GM12878 (cell line): ENCODE data around the gene ZNF610. TPM values are rescaled to one million over a fixed set of nuclear protein-coding genes. Genes with fewer than 3 reads are reported as not detected.
A peak's percentile ranks its signal among the peaks of the same experiment; 100 is the strongest.

Source experiments
- ATAC-seq: fragments of 200-7000 bp; cut with Tn5 transposase; 3 replicates; pipeline ENCODE4 v1.9.1; 2020; ENCODE audit warnings: mild to moderate bottlenecking, moderate library complexity
- BruUV-seq: library from RNA; stranded (reverse); fragments of 400-500 nt; replicated peaks from 2 replicates; lab custom pipeline; 2021; lab: Mats Ljungman, UMichigan
- CTCF ChIA-PET: fragments of 300-600 bp; sonication (Branson Sonifier 250); formaldehyde crosslinking; extraction: SDS; loops from one replicate; lab custom pipeline; 2021; ENCODE audit warnings: inconsistent platforms; lab: Yijun Ruan, JAX
- POLR2A ChIA-PET: fragments of 350-600 bp; formaldehyde crosslinking; extraction: SDS; loops from one replicate; lab custom pipeline; 2021; ENCODE audit warnings: inconsistent platforms; lab: Charles Lee
- RAD21 ChIA-PET: fragments of 300-600 bp; sonication (Branson Sonifier 250); formaldehyde crosslinking; loops from one replicate; lab custom pipeline; 2023; ENCODE audit warnings: antibody characterized with exemption; ENCODE audit not compliant: unreplicated experiment; lab: Charles Lee
- SMC1A ChIA-PET: fragments of 300-600 bp; sonication (Branson Sonifier 250); formaldehyde crosslinking; loops from one replicate; lab custom pipeline; 2023; ENCODE audit not compliant: unreplicated experiment, uncharacterized antibody; lab: Charles Lee
- DNase-seq: peaks from one replicate; pipeline ENCODE4 v3.0.0-alpha.2; 2011; ENCODE audit warnings: low read depth, low spot score
- FAIRE-seq: peaks from 3 replicates; lab custom pipeline; 2011; peaks lifted over from hg19 to GRCh38; lab: Jason Lieb, UNC
- H2AFZ ChIP-seq: 2 replicates; pipeline ENCODE4 v1.6.0; 2011; ENCODE audit warnings: low read depth, low read length, control low read depth; ENCODE audit not compliant: control insufficient read depth
- H3K27ac ChIP-seq: 2 replicates; pipeline ENCODE4 v1.5.1; 2011; ENCODE audit warnings: control low read depth; ENCODE audit not compliant: control insufficient read depth, insufficient read depth
- H3K27me3 ChIP-seq, 2 experiments: replicated peaks in 1 of 2; 2 replicates each; pipeline versions ENCODE4 v1.6.0 to v1.6.1; 2011; ENCODE audit warnings: low read length in 1 of 2; ENCODE audit not compliant: control insufficient read depth in 2 of 2, insufficient read depth in 2 of 2
- H3K36me3 ChIP-seq, 2 experiments: 2 replicates each; pipeline ENCODE4 v1.5.1; 2011; ENCODE audit warnings: low read length in 1 of 2; ENCODE audit not compliant: control insufficient read depth in 2 of 2, insufficient read depth in 2 of 2
- H3K4me1 ChIP-seq: 2 replicates; pipeline ENCODE4 v1.6.1; 2011; ENCODE audit warnings: mild to moderate bottlenecking, low read length, moderate library complexity, mixed read lengths; ENCODE audit not compliant: control insufficient read depth, insufficient read depth
- H3K4me2 ChIP-seq: 2 replicates; pipeline ENCODE4 v1.6.0; 2011; ENCODE audit warnings: control low read depth; ENCODE audit not compliant: control insufficient read depth, insufficient read depth
- H3K4me3 ChIP-seq: fragments of 200-600 bp; sonication (generic); 2 replicates; pipeline ENCODE4 v1.5.1; 2016
- H3K79me2 ChIP-seq: 2 replicates; pipeline ENCODE4 v1.6.0; 2011; ENCODE audit warnings: low read length; ENCODE audit not compliant: control insufficient read depth, insufficient read depth
- H3K9ac ChIP-seq: 2 replicates; pipeline ENCODE4 v1.8.0; 2011; ENCODE audit warnings: low read length, control low read depth, mixed read lengths; ENCODE audit not compliant: control insufficient read depth, insufficient read depth
- H3K9me3 ChIP-seq: replicated peaks from 3 replicates; pipeline ENCODE4 v1.5.1; 2011; ENCODE audit warnings: mild to moderate bottlenecking, low read length; ENCODE audit not compliant: control insufficient read depth, insufficient read depth
- H4K20me1 ChIP-seq: 2 replicates; pipeline ENCODE4 v1.6.0; 2011; ENCODE audit not compliant: control insufficient read depth, insufficient read depth
- CBX5 ChIP-seq: sonication (generic); IDR thresholded peaks from 2 replicates; pipeline ENCODE4 v1.6.1; 2016; ENCODE audit warnings: low read depth, moderate library complexity, mild to moderate bottlenecking, inconsistent platforms
- CHD2 ChIP-seq: IDR thresholded peaks from 2 replicates; pipeline ENCODE4 v1.6.1; 2011; ENCODE audit warnings: low read depth, low read length, improper control_type of control experiment, borderline replicate concordance
- IKZF1 ChIP-seq: fragments of 450-650 bp; conservative IDR thresholded peaks from 2 replicates; pipeline ENCODE4 v1.6.1; 2017; ENCODE audit warnings: antibody characterized with exemption, mild to moderate bottlenecking
- MLLT1 ChIP-seq: fragments of 450-650 bp; IDR thresholded peaks from 2 replicates; pipeline ENCODE4 v1.6.1; 2016; ENCODE audit warnings: mild to moderate bottlenecking
- NRF1 ChIP-seq: conservative IDR thresholded peaks from 2 replicates; pipeline ENCODE4 v1.6.1; 2011; ENCODE audit warnings: mild to moderate bottlenecking, low read depth, low read length, improper control_type of control experiment
- ZNF687 ChIP-seq: fragments of 450-650 bp; IDR thresholded peaks from 2 replicates; pipeline ENCODE4 v1.6.1; 2017; ENCODE audit warnings: mild to moderate bottlenecking, moderate library complexity
- WGBS: methylation state at CpG from one replicate; pipeline ENCODE4 v1.1.6; 2016; ENCODE audit warnings: low lambda C conversion rate; ENCODE audit not compliant: insufficient replicate concordance, insufficient coverage; ENCODE audit errors: missing lambda C conversion rate; 5-methylcytosine and 5-hydroxymethylcytosine counted together
- in situ Hi-C: fragments of 300-500 bp; cut with MboI; formaldehyde crosslinking; loops from 9 replicates; pipeline ENCODE4 v1.14.3; 2018; ENCODE audit warnings: mixed read lengths
- intact Hi-C: fragments of 100-400 bp; cut with micrococcal nuclease; formaldehyde crosslinking; loops from one replicate; pipeline ENCODE4 v1.14.2; 2022; ENCODE audit not compliant: unreplicated experiment
- polyA plus RNA-seq, 11 experiments: library from polyadenylated mRNA; depleted of rRNA in 4 of 11; unstranded in 6 of 11; stranded (reverse) in 5 of 11; fragments of >200 nt; fragmentation: Nextera tagmentation in 4 of 11; fragmentation: Illumina TruSeq in 1 of 11; extraction: Ambion mirVana in 4 of 11; extraction: Trizol in 1 of 11; gene quantifications; 1 replicate in 1 of 11; 2 replicates in 10 of 11; pipeline versions ENCODE4 v1.2.1 to v1.2.3, GENCODE V29; 2011 to 2016; ENCODE audit warnings: inconsistent platforms in 2 of 11, missing spikeins in 2 of 11, low read depth in 1 of 11
- total RNA-seq, 4 experiments: library from RNA; depleted of rRNA in 3 of 4; stranded (reverse); fragments of >200 nt in 3 of 4; fragmentation: Illumina TruSeq in 1 of 4; extraction: Trizol in 1 of 4; gene quantifications; 2 replicates each; pipeline versions ENCODE4 v1.2.1 to v1.2.3, GENCODE V29; 2013 to 2021

The ZNF610 gene
- total and polyA plus RNA-seq, 10 of the 15 experiments (the other 5 are each of a cell fraction or from before 2014, with no cell fraction given): 0.11 to 1.2 (median 0.53) TPM

- 0 out of 2 replicates have a peak, but pooled peaks have one; percentile 37 for TF ChIP-seq MLLT1
- TF ChIP-seq ZNF687: no peak
- no peak for TF ChIP-seq CHD2
- TF ChIP-seq IKZF1: peak; percentile 43; the same call in 1 of the 2 replicates
Measured at GRCh38 chr19:52297601-52298364, 38.3 kb upstream of the ZNF610 start (continued).

- H3K4me3 ChIP-seq: no peak overlapping the region
- peaks cover 2 to 19% of the 10 kb centered on the region in 2 experiments for H3K36me3 ChIP-seq
- no peaks in the 10 kb centered on the region for H4K20me1 ChIP-seq
- no peaks in the 10 kb centered on the region for H3K27me3 ChIP-seq
- no peaks in the 10 kb centered on the region for H3K4me1 ChIP-seq
- H3K4me2 ChIP-seq: no peak overlapping the region
- DNase-seq: no peak
- ChIA-PET SMC1A (no interaction called here), POLR2A (no interaction called here), CTCF (no interaction called here), RAD21 (no interaction called here)
- peaks cover 48% of the 10 kb centered on the region for H3K9me3 ChIP-seq
- WGBS: 99% methylated on average over 10 of the region's 10 CpGs
- no peaks in the 10 kb centered on the region for H3K79me2 ChIP-seq
- no TSS peak for BruUV-seq
- ATAC-seq: no peak
- H2AFZ ChIP-seq: no peak overlapping the region
- FAIRE-seq: no peak
- H3K9ac ChIP-seq: no peak overlapping the region
- in situ Hi-C loops: no loop called here
- no peak overlapping the region for H3K27ac ChIP-seq
- intact Hi-C loops: no loop called here
- no peak for TF ChIP-seq NRF1
- peak; percentile 95 for TF ChIP-seq CBX5
Measured at GRCh38 chr19:52307275-52307674, 28.8 kb upstream of the ZNF610 start.
